ENCODE measurements around the gene ERMAP.

The ERMAP gene

GRCh38 chr1:42873670-42874069 lies 56.7 kb downstream of the ERMAP start:
- no peak overlapping the region for H3K4me3 ChIP-seq (ENCODE audit: low read depth, low read length)

GRCh38 chr1:42876009-42876408 lies 59.1 kb downstream of the ERMAP start:
- no peak overlapping the region for H3K4me3 ChIP-seq (ENCODE audit: low read depth, low read length)
- no peak for TF ChIP-seq CTCF (IDR thresholded peaks at IDR 0.05; ENCODE audit: insufficient read depth, low read depth, low read length, missing control alignments)
- DNase-seq (ENCODE audit: low read depth): no peak

More at GRCh38 chr1:42873670-42874069, 56.7 kb downstream of the ERMAP start:
- no peak for DNase-seq (ENCODE audit: low read depth)
- no peak for TF ChIP-seq CTCF (IDR thresholded peaks at IDR 0.05; ENCODE audit: insufficient read depth, low read depth, low read length, missing control alignments)

- no peak for DNase-seq (ENCODE audit: low read depth)
- H3K4me3 ChIP-seq (ENCODE audit: low read depth, low read length): no peak overlapping the region
- no peak for TF ChIP-seq CTCF (IDR thresholded peaks at IDR 0.05; ENCODE audit: insufficient read depth, low read depth, low read length, missing control alignments)
These were observed 60.5 kb downstream of the ERMAP start for GRCh38 chr1:42877380-42877779.

GRCh38 chr1:42880384-42880783 lies 63.5 kb downstream of the ERMAP start:
- DNase-seq (ENCODE audit: low read depth): no peak
- no peak overlapping the region for H3K4me3 ChIP-seq (ENCODE audit: low read depth, low read length)
- TF ChIP-seq CTCF (IDR thresholded peaks at IDR 0.05; ENCODE audit: insufficient read depth, low read depth, low read length, missing control alignments): no peak

GRCh38 chr1:42886046-42886739 lies 69.3 kb downstream of the ERMAP start:
- no peak overlapping the region for H3K4me3 ChIP-seq (ENCODE audit: low read depth, low read length)
- no peak for DNase-seq (ENCODE audit: low read depth)
- no peak for TF ChIP-seq CTCF (IDR thresholded peaks at IDR 0.05; ENCODE audit: insufficient read depth, low read depth, low read length, missing control alignments)

- H3K4me3 ChIP-seq (ENCODE audit: low read depth, low read length): no peak overlapping the region
- no peak for TF ChIP-seq CTCF (IDR thresholded peaks at IDR 0.05; ENCODE audit: insufficient read depth, low read depth, low read length, missing control alignments)
- no peak for DNase-seq (ENCODE audit: low read depth)
These were observed 69.9 kb downstream of the ERMAP start for GRCh38 chr1:42886800-42887199.

- no peak overlapping the region for H3K4me3 ChIP-seq (ENCODE audit: low read depth, low read length)
- no peak for TF ChIP-seq CTCF (IDR thresholded peaks at IDR 0.05; ENCODE audit: insufficient read depth, low read depth, low read length, missing control alignments)
- no peak for DNase-seq (ENCODE audit: low read depth)
These were observed 70.4 kb downstream of the ERMAP start for GRCh38 chr1:42887366-42887765.
